GM12891 (cell line): Measurements from ENCODE around the gene EXOC3L2.

Experiments
- POLR2A ChIP-seq: IDR thresholded peaks from 2 replicates; pipeline ENCODE4 v1.6.1; 2011; ENCODE audit warnings: low read depth, low read length, control low read depth
- POLR2AphosphoS5 ChIP-seq: IDR thresholded peaks from 2 replicates; pipeline ENCODE4 v1.6.1; 2011; ENCODE audit warnings: low read depth, low read length, control low read depth
- TAF1 ChIP-seq: IDR thresholded peaks from 2 replicates; pipeline ENCODE4 v1.6.1; 2011; ENCODE audit warnings: low read depth, low read length, control low read depth

- TF ChIP-seq POLR2A (no peak), POLR2AphosphoS5 (no peak), TAF1 (no peak)
Measured at GRCh38 chr19:45172173-45172572, 73.0 kb downstream of the EXOC3L2 start.
